HepG2 (cell line): ENCODE data around the gene PA2G4. TPM values are rescaled to one million over a fixed set of nuclear protein-coding genes. Genes with fewer than 3 reads are reported as not detected.
A peak's percentile ranks its signal among the peaks of the same experiment; 100 is the strongest.

Experiments used
- ARID2 ChIP-seq: sonication (generic); formaldehyde crosslinking; IDR thresholded peaks from 2 replicates; pipeline ENCODE4 v1.8.1; 2022; ENCODE audit warnings: mild to moderate bottlenecking, missing genetic modification reagents, borderline replicate concordance
- ASH2L ChIP-seq: fragments of 300-600, 200-600 bp; sonication (generic); IDR thresholded peaks from 2 replicates; pipeline ENCODE4 v1.7.0; 2017; ENCODE audit warnings: low read depth, mild to moderate bottlenecking, moderate library complexity, mixed read lengths, low read length; ENCODE audit not compliant: insufficient read length
- GATAD1 ChIP-seq: IDR thresholded peaks from 2 replicates; pipeline ENCODE4 v1.6.1; 2016; ENCODE audit warnings: missing genetic modification reagents, missing compliant biosample characterization
- GLI4 ChIP-seq: sonication (generic); formaldehyde crosslinking; IDR thresholded peaks from 2 replicates; pipeline ENCODE4 v1.5.1; 2020; ENCODE audit warnings: missing genetic modification reagents, mild to moderate bottlenecking, moderate library complexity, borderline replicate concordance
- HBP1 ChIP-seq: IDR thresholded peaks from 2 replicates; pipeline ENCODE4 v1.6.1; 2016; ENCODE audit warnings: low read depth, control low read depth
- HNRNPL ChIP-seq: fragments of 200-400 bp; formaldehyde crosslinking; IDR thresholded peaks from 2 replicates; pipeline ENCODE4 v1.6.1; 2017; ENCODE audit warnings: mild to moderate bottlenecking, low read depth, low read length
- ISX ChIP-seq: sonication (generic); formaldehyde crosslinking; conservative IDR thresholded peaks from 2 replicates; pipeline ENCODE4 v1.5.0; 2020; ENCODE audit warnings: missing genetic modification reagents
- MBNL3 ChIP-seq: fragments of 250-450 bp; sonication (Bioruptor Pico); conservative IDR thresholded peaks from 2 replicates; pipeline ENCODE4 v1.8.0; 2022; ENCODE audit warnings: mild to moderate bottlenecking, inconsistent platforms
- MIER2 ChIP-seq: IDR thresholded peaks from 2 replicates; pipeline ENCODE4 v1.6.1; 2016; ENCODE audit warnings: missing biosample characterization, missing genetic modification reagents
- PHB2 ChIP-seq: fragments of 450-650 bp; IDR thresholded peaks from 2 replicates; pipeline ENCODE4 v1.6.1; 2018; ENCODE audit not compliant: partially characterized antibody
- PITX1 ChIP-seq: sonication (generic); formaldehyde crosslinking; IDR thresholded peaks from 2 replicates; pipeline ENCODE4 v1.5.1; 2020; ENCODE audit warnings: mild to moderate bottlenecking, missing genetic modification reagents
- RAD21 ChIP-seq: fragments of 450-650 bp; formaldehyde crosslinking; IDR thresholded peaks from 2 replicates; pipeline ENCODE4 v1.5.0; 2020; ENCODE audit warnings: mild to moderate bottlenecking
- RARG ChIP-seq: sonication (generic); formaldehyde crosslinking; IDR thresholded peaks from 2 replicates; pipeline ENCODE4 v1.4.0; 2020; ENCODE audit warnings: low read depth, mild to moderate bottlenecking, missing genetic modification reagents
- RFX5 ChIP-seq: IDR thresholded peaks from 2 replicates; pipeline ENCODE4 v1.6.1; 2011; ENCODE audit warnings: low read depth, low read length, improper control_type of control experiment
- SCMH1 ChIP-seq: sonication (generic); formaldehyde crosslinking; IDR thresholded peaks from 2 replicates; pipeline ENCODE4 v1.9.0; 2021; ENCODE audit warnings: missing genetic modification reagents, mild to moderate bottlenecking, borderline replicate concordance
- THYN1 ChIP-seq: sonication (generic); formaldehyde crosslinking; IDR thresholded peaks from 2 replicates; pipeline ENCODE4 v1.8.1; 2023; ENCODE audit warnings: low read depth, mild to moderate bottlenecking, moderate library complexity, missing genetic modification reagents, borderline replicate concordance
- ZBTB2 ChIP-seq: sonication (generic); formaldehyde crosslinking; IDR thresholded peaks from 2 replicates; pipeline ENCODE4 v1.8.0; 2022; ENCODE audit warnings: low read depth, missing genetic modification reagents
- ZBTB8A ChIP-seq: sonication (generic); formaldehyde crosslinking; IDR thresholded peaks from 2 replicates; pipeline ENCODE4 v1.4.0; 2020; ENCODE audit warnings: mild to moderate bottlenecking, low read depth, missing genetic modification reagents, borderline replicate concordance
- ZNF180 ChIP-seq: sonication (generic); formaldehyde crosslinking; IDR thresholded peaks from 2 replicates; pipeline ENCODE4 v1.4.0; 2020; ENCODE audit warnings: low read depth, missing genetic modification reagents, borderline replicate concordance
- ZNF263 ChIP-seq: sonication (generic); formaldehyde crosslinking; IDR thresholded peaks from 2 replicates; pipeline ENCODE4 v1.4.0; 2020; ENCODE audit warnings: missing genetic modification reagents
- ZNF557 ChIP-seq: sonication (generic); formaldehyde crosslinking; IDR thresholded peaks from 2 replicates; pipeline ENCODE4 v1.4.0; 2020; ENCODE audit warnings: missing genetic modification reagents
- polyA plus RNA-seq, 8 experiments: library from polyadenylated mRNA; depleted of rRNA in 3 of 8; stranded (reverse) in 7 of 8; unstranded in 1 of 8; fragments of >200 nt; fragmentation: Illumina TruSeq in 4 of 8; extraction: Trizol in 4 of 8; gene quantifications; 2 replicates each; pipeline versions ENCODE4 v1.2.1 to v1.2.3, GENCODE V29; 2011 to 2016; ENCODE audit warnings: low read depth in 4 of 8, missing spikeins in 1 of 8, mixed read lengths in 1 of 8; ENCODE audit not compliant: insufficient read depth in 1 of 8
- total RNA-seq, 5 experiments: library from RNA; depleted of rRNA; stranded (reverse); fragments of >200 nt; fragmentation: Illumina TruSeq; extraction: Trizol; gene quantifications; 2 replicates each; pipeline ENCODE4 v1.2.3, GENCODE V29; 2016; ENCODE audit warnings: low read depth in 1 of 5
- TF ChIP-seq, protein P1 (sequence below): sonication (generic); formaldehyde crosslinking; IDR thresholded peaks from 2 replicates; pipeline ENCODE4 v1.4.0; 2020; ENCODE audit warnings: missing genetic modification reagents, borderline replicate concordance
- TF ChIP-seq, protein P2 (sequence below): sonication (generic); formaldehyde crosslinking; IDR thresholded peaks from 2 replicates; pipeline ENCODE4 v1.5.1; 2020; ENCODE audit warnings: mild to moderate bottlenecking, moderate library complexity, missing genetic modification reagents

Gene PA2G4
- total and polyA plus RNA-seq, 2 of the 13 experiments (the other 11 are each of a cell fraction or from before 2014, with no cell fraction given) = 147 to 240 TPM

GRCh38 chr12:56078931-56079722 lies 25.2 kb upstream of the PA2G4 start (continued):
- no peak for TF ChIP-seq PHB2
- 0 out of 2 replicates have a peak, but pooled peaks have one; percentile 24 for TF ChIP-seq PITX1
- no peak for TF ChIP-seq HBP1
- TF ChIP-seq RFX5 = no peak
- peak; percentile 62; the same call in 1 of the 2 replicates for TF ChIP-seq ZNF557 (CRISPR knock-in tag)
- peak; percentile 80 for TF ChIP-seq RAD21 (CRISPR knock-in tag)
- TF ChIP-seq, protein P1, sequence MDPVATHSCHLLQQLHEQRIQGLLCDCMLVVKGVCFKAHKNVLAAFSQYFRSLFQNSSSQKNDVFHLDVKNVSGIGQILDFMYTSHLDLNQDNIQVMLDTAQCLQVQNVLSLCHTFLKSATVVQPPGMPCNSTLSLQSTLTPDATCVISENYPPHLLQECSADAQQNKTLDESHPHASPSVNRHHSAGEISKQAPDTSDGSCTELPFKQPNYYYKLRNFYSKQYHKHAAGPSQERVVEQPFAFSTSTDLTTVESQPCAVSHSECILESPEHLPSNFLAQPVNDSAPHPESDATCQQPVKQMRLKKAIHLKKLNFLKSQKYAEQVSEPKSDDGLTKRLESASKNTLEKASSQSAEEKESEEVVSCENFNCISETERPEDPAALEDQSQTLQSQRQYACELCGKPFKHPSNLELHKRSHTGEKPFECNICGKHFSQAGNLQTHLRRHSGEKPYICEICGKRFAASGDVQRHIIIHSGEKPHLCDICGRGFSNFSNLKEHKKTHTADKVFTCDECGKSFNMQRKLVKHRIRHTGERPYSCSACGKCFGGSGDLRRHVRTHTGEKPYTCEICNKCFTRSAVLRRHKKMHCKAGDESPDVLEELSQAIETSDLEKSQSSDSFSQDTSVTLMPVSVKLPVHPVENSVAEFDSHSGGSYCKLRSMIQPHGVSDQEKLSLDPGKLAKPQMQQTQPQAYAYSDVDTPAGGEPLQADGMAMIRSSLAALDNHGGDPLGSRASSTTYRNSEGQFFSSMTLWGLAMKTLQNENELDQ (CRISPR knock-in tag) = no peak
- TF ChIP-seq GLI4 (CRISPR knock-in tag) = no peak
- TF ChIP-seq ASH2L = no peak
- TF ChIP-seq GATAD1 (CRISPR knock-in tag) = 0 out of 2 replicates have a peak, but pooled peaks have one; percentile 36
- TF ChIP-seq ISX (CRISPR knock-in tag) = no peak
- TF ChIP-seq, protein P2, sequence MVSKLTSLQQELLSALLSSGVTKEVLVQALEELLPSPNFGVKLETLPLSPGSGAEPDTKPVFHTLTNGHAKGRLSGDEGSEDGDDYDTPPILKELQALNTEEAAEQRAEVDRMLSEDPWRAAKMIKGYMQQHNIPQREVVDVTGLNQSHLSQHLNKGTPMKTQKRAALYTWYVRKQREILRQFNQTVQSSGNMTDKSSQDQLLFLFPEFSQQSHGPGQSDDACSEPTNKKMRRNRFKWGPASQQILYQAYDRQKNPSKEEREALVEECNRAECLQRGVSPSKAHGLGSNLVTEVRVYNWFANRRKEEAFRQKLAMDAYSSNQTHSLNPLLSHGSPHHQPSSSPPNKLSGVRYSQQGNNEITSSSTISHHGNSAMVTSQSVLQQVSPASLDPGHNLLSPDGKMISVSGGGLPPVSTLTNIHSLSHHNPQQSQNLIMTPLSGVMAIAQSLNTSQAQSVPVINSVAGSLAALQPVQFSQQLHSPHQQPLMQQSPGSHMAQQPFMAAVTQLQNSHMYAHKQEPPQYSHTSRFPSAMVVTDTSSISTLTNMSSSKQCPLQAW (CRISPR knock-in tag) = peak; percentile 25; the same call in 1 of the 2 replicates
- TF ChIP-seq THYN1 (CRISPR knock-in tag) = no peak
- peak; percentile 91 for TF ChIP-seq HNRNPL
- no peak for TF ChIP-seq ZBTB8A (CRISPR knock-in tag)
- no peak for TF ChIP-seq MIER2 (CRISPR knock-in tag)
- TF ChIP-seq ZNF263 (CRISPR knock-in tag) = peak; percentile 38; the same call in 1 of the 2 replicates
- no peak for TF ChIP-seq SCMH1 (CRISPR knock-in tag)
- no peak for TF ChIP-seq ZBTB2 (CRISPR knock-in tag)
- no peak for TF ChIP-seq MBNL3 (CRISPR knock-in tag)
- TF ChIP-seq RARG (CRISPR knock-in tag) = no peak
- no peak for TF ChIP-seq ZNF180 (CRISPR knock-in tag)
- TF ChIP-seq ARID2 = no peak
